AG09309 (cell line): Measurements from ENCODE around the gene ZNF468.
"Not testable (repeated sequence)": the region's sequence is repeated elsewhere in the genome, so short reads cannot be mapped to it uniquely, and the experiment has no call there.

Source experiments
- DNase-seq: peaks from one replicate; pipeline ENCODE4 v3.0.0-alpha.2; 2010; ENCODE audit warnings: low read depth
- H3K4me3 ChIP-seq: 2 replicates; pipeline ENCODE4 v1.5.1; 2011; ENCODE audit warnings: mild to moderate bottlenecking, low read depth, low read length, moderate library complexity; ENCODE audit not compliant: control insufficient read depth
- TF ChIP-seq, protein P1 (sequence below): IDR thresholded peaks from 2 replicates; pipeline ENCODE4 v1.5.1; 2011; ENCODE audit warnings: mild to moderate bottlenecking, low read depth, low read length, inconsistent platforms; ENCODE audit not compliant: insufficient read depth, control insufficient read depth; ENCODE audit errors: missing control alignments

Gene ZNF468

DNA sequence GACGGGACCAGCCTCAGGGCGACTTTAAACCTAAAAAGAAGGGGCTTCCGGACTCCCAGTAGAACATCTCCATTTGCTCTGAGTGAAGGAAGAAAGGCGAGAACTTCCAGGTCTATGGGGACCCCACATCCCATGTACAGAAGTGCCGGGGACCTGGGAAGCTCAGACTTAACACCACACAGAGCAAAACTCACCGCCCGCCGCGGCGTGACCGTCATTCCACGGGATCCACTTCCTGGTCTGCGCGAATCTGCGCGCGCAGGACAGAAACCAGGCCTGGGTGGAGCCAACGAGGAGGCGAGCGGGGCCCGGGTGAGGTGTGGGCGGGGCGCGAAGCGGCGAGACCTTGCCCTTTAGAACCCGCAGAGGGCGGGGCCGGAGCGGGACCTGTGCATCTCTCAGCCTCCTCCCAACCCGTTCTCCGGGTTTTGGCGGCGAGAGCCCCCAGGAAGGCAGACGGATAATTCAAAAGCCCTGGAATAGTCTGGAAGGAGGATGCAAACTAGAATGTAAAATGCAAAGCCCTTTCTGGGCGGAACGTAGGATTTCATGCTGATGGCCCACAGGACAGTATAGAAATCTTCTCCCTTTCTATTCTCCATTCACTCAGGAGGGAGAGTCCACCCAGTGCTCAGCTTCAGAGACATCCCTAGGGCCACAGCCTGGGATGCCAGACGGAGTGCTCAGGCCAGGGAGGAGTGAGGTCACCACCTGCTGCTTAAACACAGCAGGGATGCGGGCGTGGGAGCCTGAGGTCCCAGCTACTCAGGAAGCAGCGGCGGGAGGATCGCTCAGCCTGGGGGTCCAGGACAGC lies at the start of gene ZNF468:
ZNF468 (minus strand) TSS at position 242 of the 814 bp plus-strand sequence. CDS start 3,347 bp downstream, outside the sequence.
- peak; percentile 3 for DNase-seq

GRCh38 chr19:52904052-52904780 lies 46.8 kb upstream of the ZNF468 start:
- H3K4me3 ChIP-seq, DNase-seq: not testable (repeated sequence)

More for the DNA sequence above, at the start of gene ZNF468:
- peak within 1 kb of the TSS; percentile 65 for H3K4me3 ChIP-seq

GRCh38 chr19:52901842-52902241 lies 44.4 kb upstream of the ZNF468 start:
- TF ChIP-seq, protein P1, sequence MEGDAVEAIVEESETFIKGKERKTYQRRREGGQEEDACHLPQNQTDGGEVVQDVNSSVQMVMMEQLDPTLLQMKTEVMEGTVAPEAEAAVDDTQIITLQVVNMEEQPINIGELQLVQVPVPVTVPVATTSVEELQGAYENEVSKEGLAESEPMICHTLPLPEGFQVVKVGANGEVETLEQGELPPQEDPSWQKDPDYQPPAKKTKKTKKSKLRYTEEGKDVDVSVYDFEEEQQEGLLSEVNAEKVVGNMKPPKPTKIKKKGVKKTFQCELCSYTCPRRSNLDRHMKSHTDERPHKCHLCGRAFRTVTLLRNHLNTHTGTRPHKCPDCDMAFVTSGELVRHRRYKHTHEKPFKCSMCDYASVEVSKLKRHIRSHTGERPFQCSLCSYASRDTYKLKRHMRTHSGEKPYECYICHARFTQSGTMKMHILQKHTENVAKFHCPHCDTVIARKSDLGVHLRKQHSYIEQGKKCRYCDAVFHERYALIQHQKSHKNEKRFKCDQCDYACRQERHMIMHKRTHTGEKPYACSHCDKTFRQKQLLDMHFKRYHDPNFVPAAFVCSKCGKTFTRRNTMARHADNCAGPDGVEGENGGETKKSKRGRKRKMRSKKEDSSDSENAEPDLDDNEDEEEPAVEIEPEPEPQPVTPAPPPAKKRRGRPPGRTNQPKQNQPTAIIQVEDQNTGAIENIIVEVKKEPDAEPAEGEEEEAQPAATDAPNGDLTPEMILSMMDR: no peak
- no peak for DNase-seq
- no peak overlapping the region for H3K4me3 ChIP-seq

- not testable (repeated sequence) for DNase-seq, H3K4me3 ChIP-seq
Measured at GRCh38 chr19:52898596-52898995, 41.2 kb upstream of the ZNF468 start.

DNA sequence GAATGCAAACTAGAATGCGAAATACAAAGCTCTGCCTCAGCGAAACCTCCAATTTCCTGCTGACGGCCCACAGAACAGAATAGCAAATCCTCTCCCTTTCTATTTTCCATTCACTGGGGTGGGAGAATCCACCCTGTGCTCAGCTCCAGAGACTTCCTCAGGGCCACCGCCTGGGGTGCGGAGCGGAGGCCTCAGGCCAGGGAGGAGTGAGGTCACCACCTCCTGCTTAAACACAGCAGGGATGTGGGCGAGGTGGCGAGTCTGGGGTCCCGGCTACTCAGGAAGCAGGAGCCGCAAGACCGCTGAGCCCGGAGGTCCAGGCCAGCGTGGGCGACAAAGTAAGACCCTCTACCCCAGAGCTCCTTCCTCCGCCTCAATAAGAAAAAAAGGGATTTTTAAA lies 40.7 kb upstream of the ZNF468 start:
- no peak for DNase-seq
- TF ChIP-seq, protein P1: no peak
- H3K4me3 ChIP-seq: no peak overlapping the region

- peak within 1 kb of the TSS; percentile 54 for H3K4me3 ChIP-seq
- TF ChIP-seq, protein P1: no peak
- peak; percentile 57 for DNase-seq
Measured at GRCh38 chr19:52897138-52897935, 39.9 kb upstream of the ZNF468 start, which contains the start of gene ZNF320. Gene ZNF320, minus strand, starts transcription at chr19:52897635. Its CDS starts 7,380 bp downstream, at chr19:52890255.

GRCh38 chr19:52896431-52897137 lies 39.2 kb upstream of the ZNF468 start:
- H3K4me3 ChIP-seq: peak overlapping the region; percentile 54
- no peak for DNase-seq
- TF ChIP-seq, protein P1: no peak

GRCh38 chr19:52891336-52891735 lies 33.9 kb upstream of the ZNF468 start:
- TF ChIP-seq, protein P1: no peak
- no peak for DNase-seq
- H3K4me3 ChIP-seq: no peak overlapping the region
